AG04450 (cell line): ENCODE measurements around the gene OR10W1. TPM values are rescaled to one million over a fixed set of nuclear protein-coding genes. Genes with fewer than 3 reads are reported as not detected.
A peak's percentile ranks its signal among the peaks of the same experiment; 100 is the strongest.

Source experiments
- CTCF ChIA-PET: fragments of 300-600, 350-600 bp; formaldehyde crosslinking; extraction: SDS; loops from one replicate; lab custom pipeline; 2022; ENCODE audit warnings: antibody characterized with exemption, inconsistent platforms; lab: Charles Lee
- POLR2A ChIA-PET: fragments of 350-600 bp; formaldehyde crosslinking; extraction: SDS; loops from one replicate; lab custom pipeline; 2021; ENCODE audit warnings: antibody characterized with exemption, inconsistent platforms; lab: Yijun Ruan, JAX
- DNase-seq: peaks from one replicate; pipeline ENCODE4 v3.0.0-alpha.2; 2011; ENCODE audit warnings: low read depth, low spot score
- H3K27ac ChIP-seq: one replicate; pipeline ENCODE4 v1.5.1; 2012; ENCODE audit warnings: low read depth, low read length, control low read depth
- H3K27me3 ChIP-seq: one replicate; pipeline ENCODE4 v1.6.0; 2012; ENCODE audit warnings: low read length; ENCODE audit not compliant: control insufficient read depth, insufficient read depth
- H3K4me3 ChIP-seq: 2 replicates; pipeline ENCODE4 v1.5.1; 2011; ENCODE audit warnings: mild to moderate bottlenecking, low read depth, low read length, control low read depth
- H3K9me3 ChIP-seq: 2 replicates; pipeline ENCODE4 v1.5.1; 2012; ENCODE audit warnings: low read length; ENCODE audit not compliant: control insufficient read depth, insufficient read depth
- CTCF ChIP-seq: IDR thresholded peaks from 2 replicates; pipeline ENCODE4 v1.5.1; 2011; ENCODE audit warnings: low read depth, low read length, control low read depth, inconsistent platforms
- polyA minus RNA-seq: library from RNA; depleted of rRNA, polyadenylated mRNA; stranded (reverse); fragments of >200 nt; gene quantifications from 2 replicates; pipeline ENCODE4 v1.2.3, GENCODE V29; 2011; rRNA and poly(A)+ RNA removed
- polyA plus RNA-seq: library from polyadenylated mRNA; depleted of rRNA; stranded (reverse); fragments of >200 nt; gene quantifications from 2 replicates; pipeline ENCODE4 v1.2.3, GENCODE V29; 2011; rRNA removed

OR10W1 gene, protein sequence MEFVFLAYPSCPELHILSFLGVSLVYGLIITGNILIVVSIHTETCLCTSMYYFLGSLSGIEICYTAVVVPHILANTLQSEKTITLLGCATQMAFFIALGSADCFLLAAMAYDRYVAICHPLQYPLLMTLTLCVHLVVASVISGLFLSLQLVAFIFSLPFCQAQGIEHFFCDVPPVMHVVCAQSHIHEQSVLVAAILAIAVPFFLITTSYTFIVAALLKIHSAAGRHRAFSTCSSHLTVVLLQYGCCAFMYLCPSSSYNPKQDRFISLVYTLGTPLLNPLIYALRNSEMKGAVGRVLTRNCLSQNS
- not detected in 2 replicates for polyA plus RNA-seq
- polyA minus RNA-seq, result 0.22 TPM in 1 of 2 replicates, not detected in the other

DNA sequence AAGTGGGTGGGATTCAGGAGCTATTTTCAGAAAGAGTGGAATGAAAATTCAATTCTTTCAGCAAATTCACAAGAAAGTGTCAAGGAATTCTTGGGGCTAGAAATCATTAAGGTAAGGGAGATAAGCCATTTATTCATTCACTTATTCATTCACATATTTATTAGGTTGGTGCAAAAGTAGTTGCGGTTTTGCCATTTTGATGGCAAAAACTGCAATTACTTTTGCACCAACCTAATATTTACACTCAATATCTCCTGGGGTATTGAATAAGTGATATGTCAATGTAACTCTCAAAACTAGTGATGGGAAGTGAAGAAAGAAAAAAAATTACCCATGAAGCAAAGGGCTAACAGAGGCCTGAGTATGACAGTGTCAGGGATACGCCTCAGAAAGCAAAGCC is at the start of gene OR10W1:
OR10W1 (minus strand) TSS at position 119 of the 400 bp plus-strand sequence. CDS start 402 bp downstream, outside the sequence.
- Histone ChIP-seq H3K4me3 (no peak within 1 kb of the TSS), H3K9me3 (no peaks in the 10 kb centered on the region), H3K27me3 (no peaks in the 10 kb centered on the region), H3K27ac (no peak within 1 kb of the TSS)
- POLR2A ChIA-PET, result no interaction called here
- no peak for TF ChIP-seq CTCF
- DNase-seq, result no peak
- CTCF ChIA-PET, result interaction anchor here (1.2 kb wide), 1 partner anchor 18 kb away, joined by 3 read pairs; no protein-coding TSS in a partner anchor

DNA sequence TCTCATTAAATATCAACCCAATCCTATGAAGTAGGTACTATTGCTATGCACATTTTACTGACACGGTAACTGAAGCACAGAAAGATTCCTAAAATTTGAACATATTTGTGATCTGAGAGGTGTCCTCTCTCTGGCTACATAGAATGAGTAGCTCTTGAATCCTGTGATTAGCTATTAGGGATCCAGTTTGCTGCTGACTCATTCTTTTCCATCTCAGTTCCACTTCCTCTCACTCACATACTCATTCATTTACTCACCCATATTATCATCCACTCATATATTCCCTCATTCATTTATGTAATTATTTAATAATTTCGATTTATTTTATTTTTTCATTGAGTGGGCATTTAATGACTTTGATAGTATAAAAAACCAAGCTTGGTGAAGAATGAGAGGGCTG is 48.1 kb upstream of the OR10W1 start:
- no peak for TF ChIP-seq CTCF
- H3K9me3 ChIP-seq, result no peaks in the 10 kb centered on the region; the same call in 1 of the 2 replicates
- CTCF ChIA-PET, result interaction anchor here (1.2 kb wide), 1 partner anchor 30 kb away, joined by 4 read pairs; no protein-coding TSS in a partner anchor
- H3K4me3 ChIP-seq, result no peak overlapping the region
- H3K27ac ChIP-seq, result no peak overlapping the region
- H3K27me3 ChIP-seq, result no peaks in the 10 kb centered on the region
- DNase-seq, result no peak
- POLR2A ChIA-PET, result no interaction called here

GRCh38 chr11:58301576-58301975 is 33.5 kb upstream of the OR10W1 start:
- ChIA-PET CTCF (no interaction called here), POLR2A (no interaction called here)
- Histone ChIP-seq H3K27ac (no peak overlapping the region), H3K4me3 (no peak overlapping the region), H3K9me3 (no peaks in the 10 kb centered on the region; the same call in 1 of the 2 replicates), H3K27me3 (no peaks in the 10 kb centered on the region)
- no peak for TF ChIP-seq CTCF
- peak; percentile 33 for DNase-seq

DNA sequence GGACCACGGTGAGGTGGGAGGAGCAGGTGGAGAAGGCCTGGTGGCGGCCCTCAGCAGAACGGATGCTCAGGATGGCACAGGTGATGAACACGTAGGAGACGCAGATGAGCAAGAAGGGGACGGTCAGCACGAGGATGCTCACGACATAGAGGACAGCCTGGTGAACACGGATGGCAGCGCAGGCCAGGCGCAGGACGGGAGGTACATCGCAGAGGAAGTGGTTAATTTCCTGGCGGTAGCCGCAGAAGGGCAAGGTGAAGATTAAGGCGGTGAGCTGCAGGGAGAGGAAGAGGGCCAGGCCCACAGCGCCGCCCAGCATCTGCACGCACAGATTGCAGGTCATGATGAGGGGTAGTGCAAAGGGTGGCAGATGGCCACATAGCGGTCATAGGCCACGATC is 24.0 kb upstream of the OR10W1 start:
- Histone ChIP-seq H3K9me3 (peaks cover 5% of the 10 kb centered on the region; the same call in 1 of the 2 replicates), H3K27me3 (no peaks in the 10 kb centered on the region), H3K27ac (no peak overlapping the region), H3K4me3 (no peak overlapping the region)
- CTCF ChIA-PET, result no interaction called here
- TF ChIP-seq CTCF, result no peak
- POLR2A ChIA-PET, result no interaction called here
- DNase-seq, result no peak

DNA sequence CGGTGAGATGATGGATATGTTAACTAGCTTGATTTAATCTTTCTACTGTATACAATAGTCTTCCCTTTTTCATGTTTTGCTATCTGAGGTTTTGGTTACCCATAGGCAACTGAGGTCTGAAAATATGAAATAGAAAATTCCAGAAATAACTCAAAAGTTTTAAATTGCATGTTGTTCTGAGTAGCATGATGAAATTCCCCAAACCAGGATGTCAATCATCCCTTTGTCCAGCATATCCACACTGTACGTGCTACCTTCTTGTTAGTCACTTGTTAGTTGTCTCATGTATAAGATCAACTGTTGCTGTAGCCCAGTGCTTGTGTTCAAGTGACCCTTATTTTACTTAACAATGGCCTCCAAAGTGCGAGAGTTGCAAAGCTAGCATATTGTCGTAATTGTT is 21.2 kb upstream of the OR10W1 start:
- no peak overlapping the region for H3K27ac ChIP-seq
- no peak overlapping the region for H3K4me3 ChIP-seq
- no peak for TF ChIP-seq CTCF
- DNase-seq, result no peak
- POLR2A ChIA-PET, result no interaction called here
- H3K9me3 ChIP-seq, result peaks cover 5% of the 10 kb centered on the region; the same call in 1 of the 2 replicates
- H3K27me3 ChIP-seq, result no peaks in the 10 kb centered on the region
- CTCF ChIA-PET, result interaction anchor here (0.6 to 1.1 kb wide), 3 partner anchors 9 to 538 kb away, joined by 3 to 4 read pairs (median 3); partner anchors contain the start of gene BTBD18
